NCI-H187 (cell line): Measurements from ENCODE around the gene WDR5B.
"Not testable (repeated sequence)": the region's sequence is repeated elsewhere in the genome, so short reads cannot be mapped to it uniquely, and the experiment has no call there.

Source experiments
- DNase-seq, 2 experiments: peaks; one replicate each; lab custom pipeline; 2025; lab: John Stamatoyannopoulos, UW

The WDR5B gene

DNA sequence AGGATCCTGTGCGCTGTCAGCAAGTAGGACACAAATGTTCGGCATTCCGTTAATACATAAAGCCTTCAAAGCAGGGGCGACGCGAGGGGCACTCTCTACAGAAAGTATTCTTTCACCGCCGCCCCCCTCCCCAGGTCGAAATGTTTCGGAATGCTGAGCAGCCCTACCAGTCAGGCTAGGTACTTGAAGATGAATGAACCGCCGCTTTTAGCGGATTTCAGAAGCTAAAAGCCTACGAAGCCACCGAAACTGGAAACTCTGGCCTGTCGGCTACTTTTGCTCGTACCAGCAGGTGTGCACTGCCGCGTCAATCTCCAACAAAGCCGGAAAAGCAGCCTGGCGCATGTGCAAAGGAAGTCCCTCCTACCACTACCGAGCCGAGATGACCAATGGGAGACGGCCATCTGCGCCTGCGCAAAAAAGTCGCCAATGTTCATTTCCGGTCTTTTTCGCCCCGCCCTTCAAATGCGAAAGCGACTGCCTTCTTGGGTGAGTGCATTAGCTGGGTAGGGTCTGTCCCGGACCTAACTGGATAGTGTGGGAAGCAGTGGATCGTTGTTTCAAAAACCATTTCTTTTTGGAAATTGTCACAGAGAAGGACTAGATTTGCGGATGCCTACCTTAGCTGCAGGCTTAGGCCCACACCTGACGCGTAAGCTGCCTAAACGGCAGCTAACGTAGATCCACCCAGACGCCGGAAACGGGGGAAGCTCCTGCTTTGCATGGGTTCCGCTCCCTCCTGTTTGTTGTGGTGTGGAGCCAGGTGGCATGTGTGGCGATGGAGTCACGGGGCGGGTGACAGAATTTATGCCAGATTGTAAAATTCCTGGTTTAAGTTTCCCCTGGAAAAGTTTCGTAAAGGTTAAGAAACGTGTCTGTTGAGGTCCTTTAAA is at the start of gene WDR5B:
TSS of gene WDR5B (minus strand) at position 301 of the 893 bp plus-strand sequence. CDS start 534 bp downstream, outside the sequence.
- DNase-seq, result no peak

DNA sequence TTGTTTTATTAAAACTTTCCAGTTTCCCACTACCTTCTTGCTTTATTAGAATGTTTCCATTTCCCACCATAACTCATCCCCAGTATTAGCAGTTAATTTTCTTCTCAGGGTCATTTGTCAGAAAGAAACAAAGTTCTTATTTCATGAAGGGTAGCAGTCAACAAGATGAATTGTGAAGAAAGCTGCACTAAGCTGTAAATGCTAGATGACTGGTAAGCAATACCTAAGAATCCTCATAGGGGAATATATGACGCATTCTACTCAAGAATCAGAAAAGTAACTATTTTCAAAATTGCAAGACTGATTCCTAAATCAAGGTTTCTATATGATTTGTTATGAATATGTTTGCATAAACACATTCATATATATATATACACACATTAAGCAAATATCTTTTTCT is 48.8 kb upstream of the WDR5B start:
- no peak for DNase-seq

DNA sequence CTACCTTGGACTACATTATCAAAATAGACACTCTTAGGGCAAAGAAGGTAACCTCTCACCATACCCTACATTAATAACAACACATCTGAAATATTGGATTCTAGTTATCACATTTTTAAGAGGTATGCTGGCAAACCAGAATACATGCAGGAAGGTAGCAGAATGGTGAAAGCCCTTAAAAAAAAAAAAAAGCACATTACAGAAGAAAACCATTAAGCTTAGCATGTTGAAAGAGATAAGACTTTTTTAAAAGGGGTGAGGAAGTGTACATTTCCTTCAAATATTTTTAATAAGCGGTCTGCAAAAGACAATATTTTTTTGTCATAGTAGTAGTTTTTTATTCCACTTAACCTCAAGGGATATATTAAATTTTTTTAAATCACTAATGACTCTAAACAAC is 46.5 kb upstream of the WDR5B start:
- DNase-seq, result no peak

DNA sequence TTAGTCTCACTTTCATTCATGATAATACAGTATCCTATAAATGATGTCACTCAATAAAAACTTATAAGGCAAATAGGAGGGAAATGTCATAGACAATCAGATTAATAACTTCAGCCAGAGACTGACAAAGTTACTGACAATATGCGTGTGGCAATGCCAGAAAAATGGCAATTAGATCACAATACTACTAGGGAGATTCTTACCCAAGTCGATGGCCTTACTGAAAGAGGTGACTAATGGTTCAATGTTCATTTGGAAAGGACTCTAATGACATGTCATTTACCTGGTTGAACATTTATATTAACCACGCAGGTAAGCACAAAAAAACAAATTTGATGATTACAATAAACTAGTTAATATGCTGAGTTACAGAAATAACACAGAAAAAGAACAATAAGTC is 45.9 kb upstream of the WDR5B start:
- no peak for DNase-seq

DNA sequence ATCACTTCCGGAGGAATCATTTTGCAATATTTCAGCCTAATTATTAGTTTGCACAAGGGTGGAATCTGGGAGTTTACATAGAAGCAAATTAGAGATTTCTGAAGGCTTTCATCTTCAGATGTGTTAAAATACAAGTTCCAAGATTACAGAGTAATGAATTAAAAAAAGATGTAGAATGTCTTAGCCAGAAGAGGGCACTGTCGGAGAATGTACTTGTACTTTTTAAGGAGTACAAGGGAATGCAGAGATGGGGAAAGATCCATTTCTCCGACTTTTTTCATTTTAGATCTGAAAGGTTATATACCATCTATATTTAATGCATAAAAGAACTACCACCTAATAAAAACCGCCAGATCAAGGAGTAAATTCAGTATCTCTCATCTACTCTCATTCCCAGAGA is 43.1 kb upstream of the WDR5B start:
- no peak for DNase-seq

DNA sequence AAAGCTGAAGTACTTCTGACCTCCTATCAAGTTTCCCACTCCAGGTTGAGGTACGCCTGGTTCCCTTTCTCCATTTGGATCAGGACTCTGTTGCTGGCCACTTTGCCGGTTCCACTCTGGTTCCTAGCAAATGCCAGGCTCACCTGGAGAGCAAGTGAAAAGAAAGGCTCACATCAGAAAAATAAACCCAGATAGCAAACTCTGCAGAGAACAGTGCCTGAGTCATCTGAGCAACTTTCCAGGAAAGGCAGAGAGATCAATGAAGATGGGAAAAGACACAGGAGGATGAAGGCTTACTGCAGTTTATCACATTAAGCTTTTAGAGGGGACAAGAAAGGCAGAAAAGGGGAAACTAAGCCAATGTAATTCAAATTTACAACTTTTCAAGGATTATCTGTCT is 41.8 kb upstream of the WDR5B start:
- no peak for DNase-seq

DNA sequence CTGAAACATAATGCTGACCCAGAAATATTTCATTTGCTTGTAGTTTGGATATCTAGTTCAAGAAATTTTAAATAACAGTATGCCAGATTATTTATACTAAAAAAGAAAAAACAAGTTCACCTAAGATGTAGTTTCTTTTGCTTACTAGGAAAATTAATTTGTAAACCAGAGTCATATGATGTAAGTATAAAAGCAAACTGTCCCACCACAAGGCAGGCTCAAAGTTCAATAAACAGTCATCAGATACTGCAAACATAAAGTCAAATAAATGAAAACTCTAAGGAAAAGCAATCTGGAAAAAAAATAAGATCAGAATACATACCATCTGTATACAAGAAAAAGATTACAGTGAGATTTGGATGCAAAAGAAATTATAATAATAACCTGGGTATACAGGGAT is 40.2 kb upstream of the WDR5B start:
- no peak for DNase-seq

DNA sequence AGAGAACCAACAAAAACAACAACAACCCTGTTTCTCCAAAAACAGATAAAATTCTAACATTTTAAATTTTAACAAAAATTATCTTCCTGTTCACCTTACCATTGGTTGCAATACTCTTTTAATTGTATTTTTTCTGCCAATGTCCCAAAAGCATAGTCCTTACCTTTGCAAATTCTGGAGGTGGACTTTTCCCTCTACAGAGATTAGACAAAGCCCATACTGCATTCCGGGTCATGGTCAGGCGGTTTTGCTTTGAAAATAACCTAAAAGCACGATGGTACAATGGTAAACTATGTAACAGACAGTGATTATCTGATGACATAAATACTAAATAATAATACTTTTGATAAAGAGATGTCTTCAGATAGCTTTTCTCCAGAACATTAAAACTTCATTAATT is 35.5 kb upstream of the WDR5B start:
- no peak for DNase-seq

- DNase-seq, result not testable (repeated sequence)
Observed at GRCh38 chr3:122448218-122448617, 32.4 kb upstream of the WDR5B start.

- not testable (repeated sequence) for DNase-seq
Observed at GRCh38 chr3:122444491-122444887, 28.6 kb upstream of the WDR5B start.

DNA sequence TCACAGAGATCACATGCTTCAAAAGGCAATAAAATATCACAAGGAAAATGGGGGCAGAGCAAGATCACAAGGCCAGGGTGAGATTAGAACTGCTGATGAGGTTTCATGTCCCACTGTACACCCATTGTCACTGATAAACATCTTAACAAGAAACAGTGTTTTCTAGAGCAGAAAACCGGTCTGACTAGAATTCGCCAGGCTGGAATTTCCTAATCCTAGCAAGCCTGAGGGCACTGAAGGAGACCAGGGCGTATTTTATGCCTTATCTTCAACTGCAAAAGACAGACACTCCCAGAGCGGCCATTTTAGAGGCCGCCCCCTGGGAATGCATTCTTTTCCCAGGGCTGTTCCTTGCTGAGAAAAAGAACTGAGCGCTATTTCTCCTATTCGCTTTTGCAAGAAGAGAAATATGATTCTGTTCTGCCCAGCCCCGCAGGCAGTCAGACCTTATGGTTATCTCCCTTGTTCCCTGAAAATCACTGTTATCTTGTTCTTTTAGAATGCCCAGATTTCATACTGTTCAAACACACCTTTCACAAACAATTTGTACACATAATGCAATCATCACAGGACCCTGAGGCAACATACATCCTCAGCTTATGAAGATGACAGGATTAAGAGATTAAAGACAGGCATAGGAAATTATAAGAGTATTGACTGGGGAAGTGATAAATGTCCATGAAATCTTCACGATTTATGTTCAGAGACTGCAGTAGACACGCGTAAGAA is 28.1 kb upstream of the WDR5B start:
- not testable (repeated sequence) for DNase-seq

GRCh38 chr3:122443090-122443489 is 27.2 kb upstream of the WDR5B start:
- no peak for DNase-seq

- DNase-seq, result no peak
Observed at GRCh38 chr3:122435950-122436349, 20.1 kb upstream of the WDR5B start.

- DNase-seq, result no peak
Observed at GRCh38 chr3:122430371-122430770, 14.5 kb upstream of the WDR5B start.

- DNase-seq, result no peak
Observed at GRCh38 chr3:122427857-122428471, 12.1 kb upstream of the WDR5B start.

DNA sequence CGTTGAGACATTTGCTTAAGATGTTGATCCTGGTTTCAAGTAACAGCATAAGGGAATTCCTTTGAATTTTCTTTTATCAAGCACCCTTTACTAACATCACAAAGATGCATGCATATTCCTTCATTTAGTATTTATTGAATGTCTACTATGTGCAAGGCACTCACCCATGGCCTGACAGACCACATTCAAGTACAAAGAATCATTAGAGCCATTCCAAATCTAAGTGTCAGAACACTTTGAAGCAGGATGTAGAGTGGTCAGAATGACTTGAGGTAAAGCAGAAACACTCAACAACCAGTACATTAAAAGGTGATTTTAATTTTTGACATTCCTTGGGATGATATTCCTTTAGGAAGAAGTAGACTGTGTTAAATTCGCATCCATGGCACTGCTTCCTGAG is 6.0 kb upstream of the WDR5B start:
- DNase-seq, result no peak

GRCh38 chr3:122421101-122421500 is 5.2 kb upstream of the WDR5B start:
- DNase-seq, result no peak

GRCh38 chr3:122416966-122417365 is 1.1 kb upstream of the WDR5B start:
- no peak for DNase-seq

DNA sequence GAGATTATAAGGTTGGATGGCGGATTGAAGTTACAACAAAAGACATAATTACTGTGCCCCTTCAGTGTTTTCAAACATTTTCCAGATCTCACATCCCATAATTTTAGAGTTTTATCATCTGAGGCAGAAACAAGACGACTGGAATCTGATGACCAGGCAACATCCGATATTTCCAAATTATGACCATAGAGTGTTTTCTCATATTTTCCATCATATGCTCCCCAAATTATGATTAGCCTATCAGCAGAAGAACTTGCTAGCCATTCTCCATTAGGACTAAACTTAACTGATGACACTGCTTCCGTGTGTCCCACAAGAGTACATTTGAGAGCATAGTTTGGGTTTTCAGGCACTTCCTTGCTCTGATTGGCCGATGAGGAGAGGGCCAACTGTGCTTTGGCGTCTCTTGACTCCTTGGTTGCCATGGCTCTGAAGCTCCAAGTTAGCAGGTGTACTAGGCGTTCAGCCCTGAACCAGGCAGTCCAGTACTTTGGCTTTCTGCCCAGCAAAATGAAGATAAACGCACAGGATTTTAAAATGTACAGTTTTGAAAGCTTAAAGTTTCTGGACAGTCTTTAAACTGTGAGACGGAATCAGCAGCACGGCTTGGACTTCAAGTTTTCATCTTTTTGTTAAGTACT is 638 bp downstream of the WDR5B start:
- no peak for DNase-seq

GRCh38 chr3:122414391-122414790 is 1.5 kb downstream of the WDR5B start:
- DNase-seq, result no peak

GRCh38 chr3:122410639-122411038 is 5.2 kb downstream of the WDR5B start:
- DNase-seq, result no peak

GRCh38 chr3:122410111-122410510 is 5.8 kb downstream of the WDR5B start:
- DNase-seq, result no peak
